Spinal cord (tissue), 10 donors: ENCODE measurements around the gene PTPN4. TPM values are rescaled to one million over a fixed set of nuclear protein-coding genes. Genes with fewer than 3 reads are reported as not detected.

Experiments used
- DNase-seq, 6 donors: peaks; one replicate each; pipeline versions ENCODE4 v3.0.0 to v3.0.0-alpha.2; 2013 to 2015; ENCODE audit warnings: low spot score in 6 of 6, low read depth in 4 of 6
- H3K27ac ChIP-seq: one replicate; pipeline ENCODE4 v1.5.1; 2013; ENCODE audit warnings: low read depth, low read length, control low read depth
- H3K27me3 ChIP-seq: one replicate; pipeline ENCODE4 v1.6.1; 2013; ENCODE audit warnings: low read length; ENCODE audit not compliant: control insufficient read depth, insufficient read depth
- H3K36me3 ChIP-seq: one replicate; pipeline ENCODE4 v1.6.1; 2013; ENCODE audit warnings: low read length; ENCODE audit not compliant: control insufficient read depth, insufficient read depth
- H3K4me1 ChIP-seq: one replicate; pipeline ENCODE4 v1.6.1; 2013; ENCODE audit warnings: low read length; ENCODE audit not compliant: control insufficient read depth, insufficient read depth
- H3K4me3 ChIP-seq: one replicate; pipeline ENCODE4 v1.5.1; 2013; ENCODE audit warnings: low read depth, low read length, control low read depth
- H3K9me3 ChIP-seq: one replicate; pipeline ENCODE4 v1.6.1; 2013; ENCODE audit warnings: low read length; ENCODE audit not compliant: control insufficient read depth, insufficient read depth
- WGBS: methylation state at CpG from one replicate; pipeline ENCODE4 v1.1.5; 2013; ENCODE audit warnings: missing lambda C conversion rate; ENCODE audit not compliant: insufficient coverage; 5-methylcytosine and 5-hydroxymethylcytosine counted together
- polyA plus RNA-seq, 2 donors: library from polyadenylated mRNA; unstranded; fragments of 120-200 nt; gene quantifications; one replicate each; pipeline ENCODE4 v1.2.1, GENCODE V29; 2013; ENCODE audit not compliant: insufficient read length in 2 of 2
- total RNA-seq, 2 donors: library from RNA; depleted of rRNA in 1 of 2; stranded (reverse); fragments of 120-200 nt in 1 of 2; fragments of >200 nt in 1 of 2; gene quantifications; one replicate each; pipeline versions ENCODE4 v1.2.3 to v1.2.4, GENCODE V29; 2013 to 2014
- donor health status: healthy.

PTPN4 gene
- total and polyA plus RNA-seq, 4 donors = 16.8 to 117 (median 45.0) TPM

DNA sequence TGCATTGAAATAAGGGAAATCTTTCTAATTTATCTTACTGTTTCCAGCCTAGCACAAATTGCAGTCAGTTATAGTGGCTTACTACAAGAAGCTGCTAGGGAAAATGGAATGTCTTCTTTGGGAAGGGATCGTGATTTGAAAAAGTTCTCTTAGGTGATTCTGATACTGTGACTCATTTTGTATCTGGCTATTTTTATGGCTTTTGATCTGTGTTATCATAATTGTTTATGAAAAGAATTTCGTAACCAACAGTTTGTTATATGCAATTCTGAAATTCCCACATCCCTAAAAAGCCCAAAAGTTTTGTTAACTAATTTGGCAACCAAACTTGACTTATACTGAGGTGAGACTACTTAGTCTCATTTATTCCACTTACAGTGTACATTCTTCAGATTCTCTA is 12.4 kb downstream of the PTPN4 start:
- Histone ChIP-seq H3K4me3 (no peak overlapping the region), H3K27ac (no peak overlapping the region), H3K36me3 (peaks cover 2% of the 10 kb centered on the region), H3K27me3 (no peaks in the 10 kb centered on the region), H3K4me1 (no peaks in the 10 kb centered on the region), H3K9me3 (no peaks in the 10 kb centered on the region)
- DNase-seq = no peak
- WGBS = no CpG with 5 or more reads among the region's 2 CpGs

DNA sequence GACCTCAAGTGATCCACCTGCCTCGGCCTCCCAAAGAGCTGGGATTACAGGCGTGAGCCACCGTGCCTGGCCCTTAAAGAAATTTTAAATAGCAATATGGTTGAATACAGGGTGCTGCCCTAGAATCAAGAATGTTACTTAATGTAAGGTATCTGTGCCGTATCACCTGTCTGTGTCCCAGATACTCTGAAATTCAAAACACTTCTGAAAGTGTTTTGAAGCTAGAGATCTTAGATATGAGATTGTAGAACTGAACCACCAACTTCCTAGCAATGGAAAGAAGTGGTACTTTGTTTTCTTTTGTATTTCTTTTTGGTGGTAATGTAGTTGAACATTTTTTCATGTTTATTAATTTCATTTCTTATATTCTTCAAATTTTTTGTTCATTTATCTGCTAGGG is 13.0 kb downstream of the PTPN4 start:
- no peak overlapping the region for H3K27ac ChIP-seq
- no peaks in the 10 kb centered on the region for H3K4me1 ChIP-seq
- H3K4me3 ChIP-seq = no peak overlapping the region
- WGBS = 100% methylated on average over 4 of the region's 4 CpGs
- no peaks in the 10 kb centered on the region for H3K27me3 ChIP-seq
- DNase-seq = no peak
- no peaks in the 10 kb centered on the region for H3K9me3 ChIP-seq
- H3K36me3 ChIP-seq = peaks cover 2% of the 10 kb centered on the region

- peaks cover 2% of the 10 kb centered on the region for H3K36me3 ChIP-seq
- no peak overlapping the region for H3K27ac ChIP-seq
- H3K4me3 ChIP-seq = no peak overlapping the region
- H3K4me1 ChIP-seq = no peaks in the 10 kb centered on the region
- no peaks in the 10 kb centered on the region for H3K27me3 ChIP-seq
- H3K9me3 ChIP-seq = no peaks in the 10 kb centered on the region
- DNase-seq = no peak
Measured at GRCh38 chr2:119774026-119774425, 14.3 kb downstream of the PTPN4 start.

GRCh38 chr2:119775102-119775501 is 15.4 kb downstream of the PTPN4 start:
- Histone ChIP-seq H3K4me3 (no peak overlapping the region), H3K36me3 (peaks cover 2% of the 10 kb centered on the region), H3K9me3 (no peaks in the 10 kb centered on the region), H3K27me3 (no peaks in the 10 kb centered on the region), H3K27ac (no peak overlapping the region), H3K4me1 (no peaks in the 10 kb centered on the region)
- 100% methylated on average over 1 of the region's 6 CpGs for WGBS
- no peak for DNase-seq

DNA sequence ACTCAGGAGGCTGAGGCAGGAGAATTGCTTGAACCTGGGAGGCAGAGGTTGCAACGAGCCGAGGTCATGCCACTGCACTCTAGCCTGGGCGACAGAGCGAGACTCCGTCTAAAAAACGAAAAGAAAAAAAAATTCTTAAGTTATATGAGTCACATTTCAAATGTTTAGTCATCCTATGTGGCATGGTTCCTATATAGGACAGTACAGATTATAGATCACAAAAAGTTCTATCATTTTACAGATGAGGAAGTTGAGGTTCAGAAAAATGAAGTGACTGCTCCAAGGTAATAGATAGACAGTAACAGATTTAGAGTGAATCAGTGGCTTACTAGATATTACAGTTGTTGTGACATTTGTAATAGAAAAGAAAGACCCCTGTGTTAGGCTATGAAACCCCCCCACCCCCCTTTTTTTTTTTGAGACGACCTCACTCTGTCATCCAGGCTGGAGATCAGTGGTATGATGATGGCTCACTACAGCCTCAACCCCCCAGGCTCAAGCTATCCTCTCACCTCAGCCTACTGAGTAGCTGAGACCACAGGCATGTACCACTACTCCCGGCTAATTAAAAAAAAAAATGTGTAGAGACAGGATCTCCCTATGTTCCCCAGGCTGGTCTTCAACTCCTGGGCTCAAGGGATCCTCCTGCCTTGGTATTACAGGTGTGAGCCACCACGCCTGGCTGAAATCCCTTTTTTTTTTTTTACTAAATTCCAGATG is 22.7 kb downstream of the PTPN4 start:
- H3K27me3 ChIP-seq = no peaks in the 10 kb centered on the region
- no peak overlapping the region for H3K27ac ChIP-seq
- H3K36me3 ChIP-seq = no peaks in the 10 kb centered on the region
- H3K4me1 ChIP-seq = no peaks in the 10 kb centered on the region
- DNase-seq = no peak
- whole genome bisulfite sequencing = 100% methylated on average over 2 of the region's 9 CpGs
- no peak overlapping the region for H3K4me3 ChIP-seq
- no peaks in the 10 kb centered on the region for H3K9me3 ChIP-seq

- Histone ChIP-seq H3K4me3 (no peak overlapping the region), H3K27me3 (no peaks in the 10 kb centered on the region), H3K27ac (no peak overlapping the region), H3K36me3 (no peaks in the 10 kb centered on the region), H3K9me3 (no peaks in the 10 kb centered on the region), H3K4me1 (no peaks in the 10 kb centered on the region)
- DNase-seq = no peak
- 82% methylated on average over 4 of the region's 5 CpGs for WGBS
Measured at GRCh38 chr2:119784876-119785275, 25.2 kb downstream of the PTPN4 start.

DNA sequence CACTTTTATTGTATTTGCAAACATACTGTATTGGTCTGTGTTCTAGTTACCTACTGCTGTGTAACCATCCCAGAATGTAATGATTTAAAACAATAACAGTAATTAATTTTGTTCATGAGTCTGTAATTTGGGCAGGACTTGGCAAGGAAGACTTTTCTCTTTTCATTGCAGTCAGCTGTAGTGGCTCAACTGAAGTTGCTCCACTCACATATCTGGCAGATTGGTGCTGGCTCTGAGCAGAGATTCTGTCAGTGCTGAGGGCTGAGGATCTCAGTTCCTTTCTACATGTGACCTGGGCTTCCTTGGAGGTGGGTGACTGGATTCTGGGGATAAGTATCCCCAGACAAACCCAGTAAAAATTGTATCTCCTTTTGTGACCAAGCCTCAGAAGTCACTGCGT is 26.6 kb downstream of the PTPN4 start:
- no peak for DNase-seq
- no peaks in the 10 kb centered on the region for H3K27me3 ChIP-seq
- H3K9me3 ChIP-seq = peaks cover 5% of the 10 kb centered on the region
- no peaks in the 10 kb centered on the region for H3K4me1 ChIP-seq
- no peak overlapping the region for H3K27ac ChIP-seq
- H3K36me3 ChIP-seq = no peaks in the 10 kb centered on the region
- WGBS = no CpG with 5 or more reads among the region's 1 CpG
- no peak overlapping the region for H3K4me3 ChIP-seq

GRCh38 chr2:119788752-119789151 is 29.0 kb downstream of the PTPN4 start:
- Histone ChIP-seq H3K4me1 (no peaks in the 10 kb centered on the region), H3K27me3 (no peaks in the 10 kb centered on the region), H3K4me3 (no peak overlapping the region), H3K36me3 (no peaks in the 10 kb centered on the region), H3K9me3 (peaks cover 5% of the 10 kb centered on the region), H3K27ac (no peak overlapping the region)
- DNase-seq = no peak
- WGBS = no CpG with 5 or more reads among the region's 1 CpG

GRCh38 chr2:119790466-119790865 is 30.7 kb downstream of the PTPN4 start:
- H3K9me3 ChIP-seq = peaks cover 5% of the 10 kb centered on the region
- H3K36me3 ChIP-seq = peaks cover 10% of the 10 kb centered on the region
- H3K27ac ChIP-seq = no peak overlapping the region

DNA sequence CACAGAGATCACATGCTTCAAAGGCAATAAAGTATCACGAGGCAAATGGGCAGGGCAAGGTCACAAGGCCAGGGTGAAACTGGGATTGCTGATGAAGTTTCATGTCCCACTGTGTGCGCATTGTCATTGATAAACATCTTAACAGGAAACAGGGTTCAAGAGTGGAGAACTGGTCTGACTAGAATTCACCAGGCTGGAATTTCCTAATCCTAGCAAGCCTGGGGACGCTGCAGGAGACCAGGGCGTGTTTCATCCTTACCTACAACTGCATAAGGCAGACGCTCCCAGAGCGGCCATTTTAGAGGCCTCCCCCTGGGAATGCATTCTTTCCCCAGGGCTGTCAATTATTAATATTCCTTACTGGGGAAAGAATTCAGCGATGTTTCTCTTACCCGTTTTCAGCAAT is 33.2 kb downstream of the PTPN4 start:
- H3K27ac ChIP-seq = no peak overlapping the region
- peaks cover 5% of the 10 kb centered on the region for H3K9me3 ChIP-seq
- WGBS = 88% methylated on average over 4 of the region's 8 CpGs
- peaks cover 16% of the 10 kb centered on the region for H3K36me3 ChIP-seq
- H3K4me1 ChIP-seq = peaks cover 4% of the 10 kb centered on the region
- DNase-seq = no peak
- H3K4me3 ChIP-seq = no peak overlapping the region
- no peaks in the 10 kb centered on the region for H3K27me3 ChIP-seq

More at GRCh38 chr2:119790466-119790865, 30.7 kb downstream of the PTPN4 start:
- Histone ChIP-seq H3K4me1 (peaks cover under 1% of the 10 kb centered on the region), H3K4me3 (no peak overlapping the region), H3K27me3 (no peaks in the 10 kb centered on the region)
- DNase-seq = no peak
